HG03103 (cell line): ENCODE results near the gene GLI1.

ENCODE experiments used
- ATAC-seq: cut with Tn5 transposase; IDR thresholded peaks from one replicate; pipeline ENCODE4 v1.9.1; 2021; ENCODE audit warnings: low read depth; ENCODE audit not compliant: unreplicated experiment

GLI1 gene

GRCh38 chr12:57473886-57474285 is 14.3 kb downstream of the GLI1 start:
- no peak for ATAC-seq

- ATAC-seq, result no peak
Measured at GRCh38 chr12:57474430-57474829, 14.8 kb downstream of the GLI1 start.

- no peak for ATAC-seq
Measured at GRCh38 chr12:57474862-57475261, 15.3 kb downstream of the GLI1 start.

- ATAC-seq, result no peak
Measured at GRCh38 chr12:57475271-57476161, 15.9 kb downstream of the GLI1 start.

GRCh38 chr12:57476162-57476992 is 16.8 kb downstream of the GLI1 start:
- no peak for ATAC-seq

GRCh38 chr12:57476993-57477709 is 17.6 kb downstream of the GLI1 start:
- ATAC-seq, result no peak

GRCh38 chr12:57477710-57478681 is 18.4 kb downstream of the GLI1 start:
- no peak for ATAC-seq

- no peak for ATAC-seq
Measured at GRCh38 chr12:57479043-57479375, 19.4 kb downstream of the GLI1 start.

GRCh38 chr12:57479376-57480115 is 20.0 kb downstream of the GLI1 start, which contains the start of gene ARHGAP9:
ARHGAP9 (minus strand) TSS chr12:57479866; CDS start chr12:57479406, 460 bp downstream.
- no peak for ATAC-seq

- no peak for ATAC-seq
Measured at GRCh38 chr12:57481671-57482070, 22.1 kb downstream of the GLI1 start.

GRCh38 chr12:57483466-57483865 is 23.9 kb downstream of the GLI1 start:
- no peak for ATAC-seq

GRCh38 chr12:57485695-57486094 is 26.1 kb downstream of the GLI1 start:
- ATAC-seq, result no peak

- ATAC-seq, result no peak
Measured at GRCh38 chr12:57487055-57487596, 27.5 kb downstream of the GLI1 start.

GRCh38 chr12:57487597-57488401 is 28.2 kb downstream of the GLI1 start, which contains the start of gene MARS1:
MARS1 (plus strand) TSS chr12:57488068; CDS start chr12:57488091, 23 bp downstream.
- peak; percentile 97 for ATAC-seq

- no peak for ATAC-seq
Measured at GRCh38 chr12:57488402-57489156, 29.0 kb downstream of the GLI1 start.

GRCh38 chr12:57489157-57489641 is 29.6 kb downstream of the GLI1 start:
- ATAC-seq, result no peak

GRCh38 chr12:57490126-57490525 is 30.5 kb downstream of the GLI1 start:
- no peak for ATAC-seq
